B cell (primary cell): ENCODE data around the gene LOX. TPM values are rescaled to one million over a fixed set of nuclear protein-coding genes. Genes with fewer than 3 reads are reported as not detected.

ENCODE experiments used
- ATAC-seq: fragments of 200-7000 bp; cut with Tn5 transposase; one replicate; pipeline ENCODE4 v1.10.0; 2021; ENCODE audit warnings: low read depth, mild to moderate bottlenecking, moderate number of reproducible peaks, moderate library complexity
- CTCF ChIA-PET: fragments of 350-600 bp; sonication (Branson Sonifier 250); formaldehyde crosslinking; loops from one replicate; lab custom pipeline; 2021; ENCODE audit warnings: antibody characterized with exemption, inconsistent platforms; lab: Charles Lee
- POLR2A ChIA-PET: fragments of 350-600 bp; sonication (Branson Sonifier 250); formaldehyde crosslinking; loops from one replicate; lab custom pipeline; 2021; ENCODE audit warnings: antibody characterized with exemption; lab: Charles Lee
- DNase-seq: peaks from one replicate; pipeline ENCODE4 v3.0.0; 2013
- H2AFZ ChIP-seq: 2 replicates; pipeline ENCODE4 v1.6.1; 2012; ENCODE audit warnings: mild to moderate bottlenecking, low read depth, low read length; ENCODE audit not compliant: insufficient read depth, poor library complexity, severe bottlenecking
- H3K27ac ChIP-seq, 2 donors: 1 replicate in 1 of 2; 2 replicates in 1 of 2; pipeline ENCODE4 v1.5.1; 2012 to 2013; ENCODE audit warnings: low read length in 2 of 2, mild to moderate bottlenecking in 2 of 2, moderate library complexity in 1 of 2
- H3K27me3 ChIP-seq, 4 experiments: fragments of 200-600 bp in 1 of 4; sonication (generic) in 1 of 4; replicated peaks in 1 of 4; 1 replicate in 2 of 4; 2 replicates in 2 of 4; pipeline versions ENCODE4 v1.6.1 to v1.7.0; 2013 to 2016; ENCODE audit warnings: low read length in 3 of 4, mild to moderate bottlenecking in 2 of 4, mixed read lengths in 1 of 4, moderate library complexity in 1 of 4; ENCODE audit not compliant: insufficient read depth in 4 of 4, control insufficient read depth in 3 of 4; ENCODE audit errors: control extremely low read depth in 1 of 4
- H3K36me3 ChIP-seq, 2 experiments: replicated peaks in 1 of 2; 1 replicate in 1 of 2; 2 replicates in 1 of 2; pipeline versions ENCODE4 v1.6.1 to v1.7.1; 2013; ENCODE audit warnings: low read length in 1 of 2; ENCODE audit not compliant: insufficient read depth in 2 of 2, control insufficient read depth in 1 of 2; ENCODE audit errors: control extremely low read depth in 1 of 2, extremely low read depth in 1 of 2
- H3K4me1 ChIP-seq, 2 donors: fragments of 200-600 bp in 1 of 2; sonication (generic) in 1 of 2; 1 replicate in 1 of 2; 2 replicates in 1 of 2; pipeline versions ENCODE4 v1.5.1 to v1.6.1; 2013 to 2017; ENCODE audit warnings: low read length in 2 of 2; ENCODE audit not compliant: control insufficient read depth in 2 of 2, insufficient read depth in 2 of 2
- H3K4me2 ChIP-seq: replicated peaks from 2 replicates; pipeline ENCODE3; 2012; ENCODE audit warnings: mild to moderate bottlenecking, low read depth, low read length; ENCODE audit not compliant: poor library complexity, severe bottlenecking
- H3K4me3 ChIP-seq, 5 experiments: fragments of 200-600 bp in 1 of 5; sonication (generic) in 1 of 5; 1 replicate in 3 of 5; 2 replicates in 2 of 5; pipeline versions ENCODE4 v1.5.1 to v1.7.0; 2011 to 2016; ENCODE audit warnings: low read length in 4 of 5, mild to moderate bottlenecking in 4 of 5, low read depth in 2 of 5, control low read depth in 1 of 5, moderate library complexity in 1 of 5; ENCODE audit not compliant: insufficient read depth in 1 of 5; ENCODE audit errors: control extremely low read depth in 1 of 5, extremely low read depth in 1 of 5
- H3K79me2 ChIP-seq: fragments of 200-600 bp; sonication (generic); one replicate; pipeline ENCODE4 v1.6.0; 2016; ENCODE audit warnings: low read length; ENCODE audit not compliant: control insufficient read depth, insufficient read depth
- H3K9ac ChIP-seq: fragments of 200-600 bp; sonication (generic); 2 replicates; pipeline ENCODE4 v1.6.1; 2017; ENCODE audit warnings: mild to moderate bottlenecking, low read length, moderate library complexity
- H3K9me3 ChIP-seq, 3 donors: one replicate each; pipeline versions ENCODE4 v1.6.1 to v1.7.1; 2013; ENCODE audit warnings: low read length in 2 of 3; ENCODE audit not compliant: control insufficient read depth in 2 of 3, insufficient read depth in 1 of 3; ENCODE audit errors: control extremely low read depth in 1 of 3
- H4K20me1 ChIP-seq: 2 replicates; pipeline ENCODE4 v1.6.0; 2012; ENCODE audit warnings: mild to moderate bottlenecking, low read length; ENCODE audit not compliant: insufficient read depth, control insufficient read depth, poor library complexity, severe bottlenecking
- H3K27ac Mint-ChIP-seq: one replicate; pipeline ENCODE4 v1.8.0; 2021; ENCODE audit warnings: mixed read lengths
- H3K27me3 Mint-ChIP-seq: one replicate; pipeline ENCODE4 v1.8.0; 2021; ENCODE audit warnings: mixed read lengths
- H3K4me1 Mint-ChIP-seq: one replicate; pipeline ENCODE4 v1.8.0; 2021; ENCODE audit warnings: mixed read lengths
- H3K4me3 Mint-ChIP-seq: one replicate; pipeline ENCODE4 v1.8.0; 2021; ENCODE audit warnings: mixed read lengths
- H3K9me3 Mint-ChIP-seq: one replicate; pipeline ENCODE4 v1.8.0; 2022; ENCODE audit warnings: mixed read lengths; ENCODE audit not compliant: insufficient read depth
- EZH2 ChIP-seq: IDR thresholded peaks from 2 replicates; pipeline ENCODE4 v1.6.1; 2012; ENCODE audit warnings: borderline replicate concordance, low read depth, mild to moderate bottlenecking, moderate library complexity, low read length; ENCODE audit not compliant: insufficient read depth, poor library complexity, severe bottlenecking
- WGBS: methylation state at CpG from one replicate; pipeline ENCODE4 v1.1.5; 2013; ENCODE audit warnings: missing lambda C conversion rate; ENCODE audit not compliant: insufficient coverage; 5-methylcytosine and 5-hydroxymethylcytosine counted together
- intact Hi-C: fragments of 100-400 bp; cut with micrococcal nuclease; formaldehyde crosslinking; loops from one replicate; pipeline ENCODE4 v1.10.0; 2022
- polyA plus RNA-seq: library from polyadenylated mRNA; depleted of rRNA; stranded (reverse); fragments of >200 nt; gene quantifications from 2 replicates; pipeline ENCODE4 v1.2.3, GENCODE V29; 2012
- total RNA-seq, 2 donors: library from RNA; stranded (reverse); fragments of 120-200 nt in 1 of 2; gene quantifications; 1 replicate in 1 of 2; 2 replicates in 1 of 2; pipeline versions ENCODE4 v1.2.3 to v1.2.4, GENCODE V29; 2013 to 2022
- TF ChIP-seq, protein P1 (sequence below): fragments of 200-600 bp; IDR thresholded peaks from one replicate; pipeline ENCODE4 v1.8.0; 2022; ENCODE audit warnings: antibody characterized with exemption, mild to moderate bottlenecking

Gene LOX
- total and polyA plus RNA-seq, 2 donors (not counting 1 experiment from before 2014, with no cell fraction given): not detected

DNA sequence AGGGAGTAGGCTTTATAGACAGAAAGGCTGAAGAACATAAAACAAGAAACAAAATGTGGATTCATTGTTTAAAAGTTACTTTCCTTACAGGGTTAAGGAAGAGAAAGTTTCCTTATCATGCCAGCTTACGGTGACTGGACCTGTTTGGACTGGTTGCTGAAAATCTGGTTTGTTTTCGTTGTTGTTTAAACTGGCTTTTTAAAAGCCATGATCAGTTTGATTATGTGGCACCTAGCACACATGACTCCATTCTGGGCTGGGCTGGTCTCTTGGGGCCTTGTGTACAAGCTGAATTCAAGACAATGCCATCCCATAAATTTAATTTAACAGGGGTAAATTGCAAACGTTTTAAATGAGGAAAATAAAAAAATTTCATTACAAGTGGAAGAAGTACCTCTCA is 32.9 kb upstream of the LOX start:
- Histone ChIP-seq H3K27me3 (no peaks in the 10 kb centered on the region), H3K9ac (no peak overlapping the region), H3K36me3 (no peaks in the 10 kb centered on the region), H3K4me2 (no peak overlapping the region), H3K9me3 (no peaks in the 10 kb centered on the region), H2AFZ (no peak overlapping the region), H3K4me3 (no peak overlapping the region), H3K27ac (no peak overlapping the region), H3K79me2 (no peaks in the 10 kb centered on the region), H4K20me1 (no peaks in the 10 kb centered on the region), H3K4me1 (no peaks in the 10 kb centered on the region)
- no peaks in the 10 kb centered on the region for H3K4me1 Mint-ChIP-seq
- H3K4me3 Mint-ChIP-seq: no peak overlapping the region
- peaks cover 6% of the 10 kb centered on the region for H3K27me3 Mint-ChIP-seq
- H3K27ac Mint-ChIP-seq: no peak overlapping the region
- POLR2A ChIA-PET: no interaction called here
- no peak for TF ChIP-seq EZH2
- TF ChIP-seq, protein P1, sequence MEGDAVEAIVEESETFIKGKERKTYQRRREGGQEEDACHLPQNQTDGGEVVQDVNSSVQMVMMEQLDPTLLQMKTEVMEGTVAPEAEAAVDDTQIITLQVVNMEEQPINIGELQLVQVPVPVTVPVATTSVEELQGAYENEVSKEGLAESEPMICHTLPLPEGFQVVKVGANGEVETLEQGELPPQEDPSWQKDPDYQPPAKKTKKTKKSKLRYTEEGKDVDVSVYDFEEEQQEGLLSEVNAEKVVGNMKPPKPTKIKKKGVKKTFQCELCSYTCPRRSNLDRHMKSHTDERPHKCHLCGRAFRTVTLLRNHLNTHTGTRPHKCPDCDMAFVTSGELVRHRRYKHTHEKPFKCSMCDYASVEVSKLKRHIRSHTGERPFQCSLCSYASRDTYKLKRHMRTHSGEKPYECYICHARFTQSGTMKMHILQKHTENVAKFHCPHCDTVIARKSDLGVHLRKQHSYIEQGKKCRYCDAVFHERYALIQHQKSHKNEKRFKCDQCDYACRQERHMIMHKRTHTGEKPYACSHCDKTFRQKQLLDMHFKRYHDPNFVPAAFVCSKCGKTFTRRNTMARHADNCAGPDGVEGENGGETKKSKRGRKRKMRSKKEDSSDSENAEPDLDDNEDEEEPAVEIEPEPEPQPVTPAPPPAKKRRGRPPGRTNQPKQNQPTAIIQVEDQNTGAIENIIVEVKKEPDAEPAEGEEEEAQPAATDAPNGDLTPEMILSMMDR: no peak
- intact Hi-C loops: no loop called here
- CTCF ChIA-PET: no interaction called here
- ATAC-seq (no peak), DNase-seq (no peak)
- H3K9me3 Mint-ChIP-seq: no peaks in the 10 kb centered on the region
- 57% methylated on average over 1 of the region's 3 CpGs for WGBS

DNA sequence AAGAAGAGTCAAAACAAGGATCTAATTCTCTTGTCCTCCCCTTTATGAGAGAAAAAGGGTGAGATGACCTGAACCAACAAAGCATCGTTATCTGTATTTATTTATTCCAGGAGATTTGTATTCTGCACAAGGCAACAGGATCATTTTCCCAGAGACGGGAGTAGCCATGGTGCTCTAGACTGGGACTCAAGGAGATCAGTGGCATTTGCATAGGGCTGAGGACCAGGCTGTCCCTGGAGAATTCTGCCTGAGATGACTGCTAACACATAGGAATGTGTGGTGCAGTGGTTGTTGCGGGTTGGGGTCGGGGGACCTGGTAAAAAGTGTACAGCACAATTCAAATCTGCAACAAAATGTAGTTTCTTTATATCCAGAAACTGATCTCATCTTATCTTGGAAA is 29.0 kb upstream of the LOX start:
- Mint-ChIP-seq H3K27ac (no peak overlapping the region), H3K4me3 (no peak overlapping the region), H3K27me3 (peaks cover 10% of the 10 kb centered on the region), H3K4me1 (no peaks in the 10 kb centered on the region), H3K9me3 (no peaks in the 10 kb centered on the region)
- ChIA-PET CTCF (no interaction called here), POLR2A (no interaction called here)
- no peak for ATAC-seq
- WGBS: 100% methylated on average over 2 of the region's 4 CpGs
- Histone ChIP-seq H3K79me2 (no peaks in the 10 kb centered on the region), H3K4me1 (no peaks in the 10 kb centered on the region), H2AFZ (no peak overlapping the region), H3K27ac (no peak overlapping the region), H3K9me3 (no peaks in the 10 kb centered on the region), H3K9ac (no peak overlapping the region), H3K4me2 (no peak overlapping the region), H3K4me3 (no peak overlapping the region), H3K27me3 (no peaks in the 10 kb centered on the region), H4K20me1 (no peaks in the 10 kb centered on the region), H3K36me3 (no peaks in the 10 kb centered on the region)
- intact Hi-C loops: no loop called here
- DNase-seq: no peak
- no peak for TF ChIP-seq EZH2
- TF ChIP-seq, protein P1: no peak
